ENCODE measurements around the gene SIRT1. TPM values are rescaled to one million over a fixed set of nuclear protein-coding genes. Genes with fewer than 3 reads are reported as not detected.

SIRT1 gene
- total and polyA plus RNA-seq, 9 of the 15 experiments (the other 6 are each of a cell fraction or from before 2014, with no cell fraction given), result 7.8 to 25.8 (median 19.1) TPM

GRCh38 chr10:67893637-67894036, 9.2 kb downstream of the SIRT1 start:
- no peak for DNase-seq (ENCODE audit: extremely low read depth in 1 of 4, low spot score in 3 of 4)

More at GRCh38 chr10:67893637-67894036, 9.2 kb downstream of the SIRT1 start:
- intact Hi-C loops (cut with micrococcal nuclease) (no loop called here), in situ Hi-C loops (cut with MboI) (no loop called here)
- no peaks in the 10 kb centered on the region for H4K20me1 ChIP-seq (replicated peaks; ENCODE audit: control insufficient read depth, insufficient read depth, low read length)
- POLR2A ChIA-PET, result interaction anchor here (0.8 to 1.1 kb wide), 2 partner anchors 22 to 198 kb away, joined by 4 to 6 read pairs; no protein-coding TSS in a partner anchor
- TF ChIP-seq ZFP36 (IDR thresholded peaks at IDR 0.05; ENCODE audit: low read depth, low read length, partially characterized antibody), result no peak
- TF ChIP-seq PHF8 (IDR thresholded peaks at IDR 0.05; ENCODE audit: borderline replicate concordance, low read length), result no peak
- TF ChIP-seq ZNF239 (CRISPR knock-in tag; IDR thresholded peaks at IDR 0.05), result no peak
- no peak for TF ChIP-seq NFRKB (IDR thresholded peaks at IDR 0.05; ENCODE audit: low read depth)
- no peak for TF ChIP-seq ETV1 (tag; conservative IDR thresholded peaks at IDR 0.05; ENCODE audit: low read depth)
- TF ChIP-seq KDM4B (IDR thresholded peaks at IDR 0.05; ENCODE audit: borderline replicate concordance in 2 of 2, low read depth in 1 of 2), result no peak
- no peak for TF ChIP-seq ID3 (CRISPR knock-in tag; IDR thresholded peaks at IDR 0.05)
- no peak for TF ChIP-seq ID3 (tag; IDR thresholded peaks at IDR 0.05)
- TF ChIP-seq THAP12 (CRISPR knock-in tag; IDR thresholded peaks at IDR 0.05), result no peak
- TF ChIP-seq SAFB2 (IDR thresholded peaks at IDR 0.05; ENCODE audit: borderline replicate concordance, low read depth, low read length, severe bottlenecking), result no peak
- no peak for TF ChIP-seq UBTF (IDR thresholded peaks at IDR 0.05; ENCODE audit: borderline replicate concordance in 1 of 2, low read depth in 2 of 2, low read length in 2 of 2)
- TF ChIP-seq CEBPB (tag; IDR thresholded peaks at IDR 0.05), result no peak
- TF ChIP-seq SRSF3 (IDR thresholded peaks at IDR 0.05; ENCODE audit: insufficient read depth, low read length), result no peak
- TF ChIP-seq SETDB1 (IDR thresholded peaks at IDR 0.05; ENCODE audit: low read length), result no peak
- no peak for TF ChIP-seq ZNF124 (CRISPR knock-in tag; IDR thresholded peaks at IDR 0.05)
- no peak for TF ChIP-seq DEAF1 (CRISPR knock-in tag; IDR thresholded peaks at IDR 0.05)
- H3K27ac ChIP-seq (ENCODE audit: extremely low read depth, low read depth, low read length), result no peak overlapping the region
- 93% methylated on average over 12 of the region's 14 CpGs for WGBS (ENCODE audit: insufficient coverage, low coverage, missing lambda C conversion rate)
- no TSS peak for BruUV-seq (replicated peaks)
- H3K36me3 ChIP-seq (ENCODE audit: control insufficient read depth, insufficient read depth, low read length), result peaks cover 95% of the 10 kb centered on the region
- H3K4me1 ChIP-seq (replicated peaks in 1 of 2; ENCODE audit: control insufficient read depth in 2 of 2, insufficient read depth in 2 of 2, low read length in 2 of 2), result no peaks in the 10 kb centered on the region
- no peak overlapping the region for H3K9ac ChIP-seq (ENCODE audit: insufficient read depth in 1 of 2, low read depth in 2 of 2, low read length in 2 of 2)
- FAIRE-seq (no peak), ATAC-seq (no peak)
- no peaks in the 10 kb centered on the region for H3K9me3 ChIP-seq (replicated peaks; ENCODE audit: control insufficient read depth, insufficient read depth, low read depth, low read length)
- H3K4me3 ChIP-seq, result no peak overlapping the region
- peaks cover 17% of the 10 kb centered on the region; the same call in 2 of the 3 replicates for H3K79me2 ChIP-seq (ENCODE audit: control insufficient read depth, insufficient read depth, low read length)
- no peak overlapping the region for H2AFZ ChIP-seq (ENCODE audit: low read depth, low read length)
- CTCF ChIA-PET (ENCODE audit: low intra/inter-chr PET ratio), result no interaction called here
- no peaks in the 10 kb centered on the region for H3K9me1 ChIP-seq (ENCODE audit: control insufficient read depth, insufficient read depth, low read length)
- H3K4me2 ChIP-seq (ENCODE audit: insufficient read depth, low read length), result no peak overlapping the region
- H3K27me3 ChIP-seq (ENCODE audit: control insufficient read depth in 2 of 2, insufficient read depth in 2 of 2, low read length in 2 of 2), result no peaks in the 10 kb centered on the region

Data from K562 (cell line).